ENCODE measurements around the gene PPP6R2. TPM values are rescaled to one million over a fixed set of nuclear protein-coding genes. Genes with fewer than 3 reads are reported as not detected.
"Not testable (repeated sequence)": the region's sequence is repeated elsewhere in the genome, so short reads cannot be mapped to it uniquely, and the experiment has no call there.

The PPP6R2 gene
- polyA plus RNA-seq, 1 donor (not counting 4 experiments of a cell fraction or from before 2014, with no cell fraction given): 19.8 TPM

DNA sequence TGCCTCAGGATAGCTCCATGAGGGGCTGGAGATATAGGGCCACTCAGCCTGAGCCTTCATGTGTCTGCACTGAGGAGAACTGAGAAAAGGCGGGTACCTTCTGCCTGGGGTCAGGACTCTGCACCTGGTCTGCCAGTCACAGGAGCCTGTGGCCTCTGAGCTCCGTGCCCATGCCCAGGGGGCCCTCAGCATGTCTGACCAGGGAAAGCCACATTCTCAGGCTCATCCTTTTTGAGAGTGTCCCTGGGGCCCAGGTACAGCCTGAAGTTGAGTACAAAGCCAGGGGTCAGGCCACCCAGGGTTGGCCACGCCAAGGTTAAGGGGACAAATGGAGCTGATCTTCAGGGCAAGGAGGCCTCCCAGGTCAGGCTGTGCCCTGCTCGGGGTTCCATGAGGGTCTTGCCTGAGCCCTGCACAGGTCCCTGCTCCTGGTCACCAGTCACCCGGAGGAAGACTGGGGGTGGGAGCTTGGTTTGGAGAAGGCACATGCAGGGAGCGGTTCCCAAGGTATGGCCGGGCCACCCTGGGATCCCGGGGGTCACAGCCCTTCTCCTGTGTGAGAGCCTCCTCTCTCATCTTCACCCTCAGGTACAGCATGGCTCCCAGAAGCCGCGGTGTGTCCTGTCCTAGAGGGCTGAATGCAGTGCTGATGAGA lies 22.3 kb upstream of the PPP6R2 start:
- H4K20me1 ChIP-seq (ENCODE audit: control insufficient read depth, extremely low read depth, insufficient read depth, low read length): no peaks in the 10 kb centered on the region
- H3K4me2 ChIP-seq (ENCODE audit: control insufficient read depth, extremely low read depth, insufficient read depth, low read depth, low read length): no peak overlapping the region
- no peaks in the 10 kb centered on the region for H3K9me3 ChIP-seq (ENCODE audit: control insufficient read depth, low read depth, low read length)
- DNase-seq (ENCODE audit: low read depth, low spot score) (no peak), FAIRE-seq (no peak)
- H3K9ac ChIP-seq (ENCODE audit: control insufficient read depth, extremely low read depth, insufficient read depth, low read length): no peak overlapping the region
- no peak overlapping the region for H3K27ac ChIP-seq (ENCODE audit: control insufficient read depth, insufficient read depth, low read length)
- no peaks in the 10 kb centered on the region for H3K36me3 ChIP-seq (ENCODE audit: control insufficient read depth in 2 of 2, extremely low read depth in 1 of 2, insufficient read depth in 2 of 2, low read length in 2 of 2)
- peaks cover 2% of the 10 kb centered on the region for H3K4me1 ChIP-seq (ENCODE audit: control insufficient read depth, extremely low read depth, insufficient read depth, low read length)
- dilution Hi-C loops (cut with MboI; ENCODE audit: extremely low pct_ligation_motif_present, low sequenced_read_pairs): no loop called here
- no peaks in the 10 kb centered on the region for H3K79me2 ChIP-seq (ENCODE audit: control insufficient read depth, insufficient read depth, low read length)
- no peak overlapping the region for H3K4me3 ChIP-seq (ENCODE audit: control insufficient read depth in 2 of 3, extremely low read depth in 1 of 3, insufficient read depth in 2 of 3, low read depth in 1 of 3, low read length in 3 of 3)
- no peaks in the 10 kb centered on the region for H3K9me1 ChIP-seq (ENCODE audit: control insufficient read depth, extremely low read depth, insufficient read depth, low read length)
- peaks cover 11% of the 10 kb centered on the region for H3K27me3 ChIP-seq (ENCODE audit: control insufficient read depth, extremely low read depth, insufficient read depth, low read length)
- TF ChIP-seq, protein P1, sequence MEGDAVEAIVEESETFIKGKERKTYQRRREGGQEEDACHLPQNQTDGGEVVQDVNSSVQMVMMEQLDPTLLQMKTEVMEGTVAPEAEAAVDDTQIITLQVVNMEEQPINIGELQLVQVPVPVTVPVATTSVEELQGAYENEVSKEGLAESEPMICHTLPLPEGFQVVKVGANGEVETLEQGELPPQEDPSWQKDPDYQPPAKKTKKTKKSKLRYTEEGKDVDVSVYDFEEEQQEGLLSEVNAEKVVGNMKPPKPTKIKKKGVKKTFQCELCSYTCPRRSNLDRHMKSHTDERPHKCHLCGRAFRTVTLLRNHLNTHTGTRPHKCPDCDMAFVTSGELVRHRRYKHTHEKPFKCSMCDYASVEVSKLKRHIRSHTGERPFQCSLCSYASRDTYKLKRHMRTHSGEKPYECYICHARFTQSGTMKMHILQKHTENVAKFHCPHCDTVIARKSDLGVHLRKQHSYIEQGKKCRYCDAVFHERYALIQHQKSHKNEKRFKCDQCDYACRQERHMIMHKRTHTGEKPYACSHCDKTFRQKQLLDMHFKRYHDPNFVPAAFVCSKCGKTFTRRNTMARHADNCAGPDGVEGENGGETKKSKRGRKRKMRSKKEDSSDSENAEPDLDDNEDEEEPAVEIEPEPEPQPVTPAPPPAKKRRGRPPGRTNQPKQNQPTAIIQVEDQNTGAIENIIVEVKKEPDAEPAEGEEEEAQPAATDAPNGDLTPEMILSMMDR (optimal IDR thresholded peaks at IDR 0.05 in 1 of 3, IDR thresholded peaks at IDR 0.05 in 1 of 3, conservative IDR thresholded peaks at IDR 0.05 in 1 of 3; ENCODE audit: extremely low read depth in 1 of 3, insufficient read depth in 2 of 3, low read length in 3 of 3): no peak
- no peak for TF ChIP-seq EZH2 (IDR thresholded peaks at IDR 0.05; ENCODE audit: low read length)
- H2AFZ ChIP-seq (ENCODE audit: control insufficient read depth, low read length): no peak overlapping the region

DNA sequence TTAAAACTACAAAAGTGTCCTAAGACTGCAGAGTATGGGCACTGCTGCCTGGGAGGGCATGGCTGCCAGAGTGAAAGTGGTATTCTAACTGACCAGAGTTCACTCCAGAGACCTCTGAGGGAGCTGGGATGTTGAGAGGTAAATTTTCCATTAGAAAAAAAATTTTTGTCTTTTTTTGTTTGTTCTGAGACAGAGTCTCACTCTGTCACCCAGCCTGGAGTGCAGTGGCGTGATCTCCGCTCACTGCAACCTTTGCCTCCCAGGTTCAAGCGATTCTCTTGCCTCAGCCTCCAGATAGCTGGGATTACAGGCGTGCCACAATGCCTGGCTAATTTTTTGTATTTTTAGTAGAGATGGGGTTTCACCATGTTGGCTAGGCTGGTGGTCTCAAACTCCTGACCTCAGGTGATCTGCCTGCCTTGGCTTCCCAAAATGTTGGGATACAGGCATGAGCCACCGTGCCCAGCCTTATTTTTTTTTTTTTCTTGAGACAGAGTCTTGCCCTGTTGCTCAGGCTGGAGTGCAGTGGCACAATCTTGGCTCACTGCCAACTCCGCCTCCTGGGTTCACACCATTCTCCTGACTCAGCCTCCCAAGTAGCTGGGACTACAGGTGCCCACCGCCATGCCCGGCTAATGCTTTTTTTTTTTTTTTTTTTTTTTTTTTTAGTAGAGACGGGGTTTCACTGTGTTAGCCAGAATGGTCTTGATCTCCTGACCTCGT lies 20.6 kb upstream of the PPP6R2 start:
- FAIRE-seq; H3K9ac ChIP-seq (ENCODE audit: control insufficient read depth, extremely low read depth, insufficient read depth, low read length); dilution Hi-C loops (cut with MboI; ENCODE audit: extremely low pct_ligation_motif_present, low sequenced_read_pairs); H3K9me1 ChIP-seq (ENCODE audit: control insufficient read depth, extremely low read depth, insufficient read depth, low read length); H3K27ac ChIP-seq (ENCODE audit: control insufficient read depth, insufficient read depth, low read length); H3K36me3 ChIP-seq (ENCODE audit: control insufficient read depth in 2 of 2, extremely low read depth in 1 of 2, insufficient read depth in 2 of 2, low read length in 2 of 2); H3K4me1 ChIP-seq (ENCODE audit: control insufficient read depth, extremely low read depth, insufficient read depth, low read length); H3K9me3 ChIP-seq (ENCODE audit: control insufficient read depth, low read depth, low read length); H2AFZ ChIP-seq (ENCODE audit: control insufficient read depth, low read length); DNase-seq (ENCODE audit: low read depth, low spot score); H4K20me1 ChIP-seq (ENCODE audit: control insufficient read depth, extremely low read depth, insufficient read depth, low read length); H3K4me3 ChIP-seq (ENCODE audit: control insufficient read depth in 2 of 3, extremely low read depth in 1 of 3, insufficient read depth in 2 of 3, low read depth in 1 of 3, low read length in 3 of 3); H3K79me2 ChIP-seq (ENCODE audit: control insufficient read depth, insufficient read depth, low read length); H3K4me2 ChIP-seq (ENCODE audit: control insufficient read depth, extremely low read depth, insufficient read depth, low read depth, low read length): not testable (repeated sequence)
- peaks cover 11% of the 10 kb centered on the region for H3K27me3 ChIP-seq (ENCODE audit: control insufficient read depth, extremely low read depth, insufficient read depth, low read length)

All from keratinocyte (primary cell).